K562 (cell line): Measurements from ENCODE around the gene DRC1. TPM values are rescaled to one million over a fixed set of nuclear protein-coding genes. Genes with fewer than 3 reads are reported as not detected.

ENCODE experiments used
- ATAC-seq: fragments of 200-7000 bp; cut with Tn5 transposase; 3 replicates; pipeline ENCODE4 v1.9.1; 2020; ENCODE audit warnings: moderate library complexity
- BruUV-seq: library from RNA; stranded (reverse); fragments of 400-500 nt; replicated peaks from 2 replicates; lab custom pipeline; 2021; lab: Mats Ljungman, UMichigan
- CTCF ChIA-PET: fragments of 300-600 bp; formaldehyde crosslinking; extraction: SDS; loops from one replicate; lab custom pipeline; 2021; ENCODE audit warnings: low intra/inter-chr PET ratio; lab: Yijun Ruan, JAX
- POLR2A ChIA-PET: fragments of 300-600, 350-650 bp; sonication (Branson Sonifier 250); formaldehyde crosslinking; extraction: SDS; loops from one replicate; lab custom pipeline; 2021; ENCODE audit warnings: antibody characterized with exemption, inconsistent platforms; lab: Yijun Ruan, JAX
- DNase-seq, 4 experiments: peaks; one replicate each; pipeline versions ENCODE4 v3.0.0 to v3.0.0-alpha.2; 2011 to 2018; ENCODE audit warnings: low spot score in 3 of 4, mixed read lengths in 3 of 4; ENCODE audit errors: extremely low read depth in 1 of 4
- FAIRE-seq: peaks from 2 replicates; lab custom pipeline; 2011; peaks lifted over from hg19 to GRCh38; lab: Jason Lieb, UNC
- H2AFZ ChIP-seq: 2 replicates; pipeline ENCODE4 v1.6.0; 2011; ENCODE audit warnings: low read depth, low read length, control low read depth, inconsistent platforms
- H3K27ac ChIP-seq: fragments of 200-600 bp; 3 replicates; pipeline ENCODE4 v1.8.0; 2011; ENCODE audit warnings: low read depth, mild to moderate bottlenecking, control low read depth, inconsistent platforms, low read length, moderate library complexity, mixed read lengths; ENCODE audit errors: extremely low read depth
- H3K27me3 ChIP-seq, 2 experiments: fragments of 300-600 bp in 1 of 2; 2 replicates in 1 of 2; 3 replicates in 1 of 2; pipeline versions ENCODE4 v1.6.0 to v1.8.0; 2011; ENCODE audit warnings: inconsistent platforms in 2 of 2, low read length in 2 of 2, mild to moderate bottlenecking in 1 of 2, mixed read lengths in 1 of 2, moderate library complexity in 1 of 2; ENCODE audit not compliant: control insufficient read depth in 2 of 2, insufficient read depth in 2 of 2
- H3K36me3 ChIP-seq: fragments of 300-600 bp; 3 replicates; pipeline ENCODE4 v1.8.0; 2011; ENCODE audit warnings: mild to moderate bottlenecking, low read length, inconsistent platforms; ENCODE audit not compliant: control insufficient read depth, insufficient read depth
- H3K4me1 ChIP-seq, 2 experiments: fragments of 200-600 bp in 1 of 2; replicated peaks in 1 of 2; 2 replicates in 1 of 2; 3 replicates in 1 of 2; pipeline versions ENCODE4 v1.5.1 to v1.8.0; 2011; ENCODE audit warnings: inconsistent platforms in 2 of 2, low read length in 2 of 2, mild to moderate bottlenecking in 1 of 2, mixed read lengths in 1 of 2, moderate library complexity in 1 of 2; ENCODE audit not compliant: control insufficient read depth in 2 of 2, insufficient read depth in 2 of 2
- H3K4me2 ChIP-seq: 2 replicates; pipeline ENCODE4 v1.6.1; 2011; ENCODE audit warnings: low read length, control low read depth, inconsistent platforms, mixed read lengths; ENCODE audit not compliant: insufficient read depth
- H3K4me3 ChIP-seq: fragments of 200-600 bp; sonication (generic), shearing (Covaris generic); 2 replicates; pipeline ENCODE4 v1.5.1; 2016; ENCODE audit warnings: control low read depth, inconsistent platforms
- H3K79me2 ChIP-seq: fragments of 200-600 bp; 3 replicates; pipeline ENCODE4 v1.8.0; 2011; ENCODE audit warnings: low read length, inconsistent platforms; ENCODE audit not compliant: control insufficient read depth, insufficient read depth
- H3K9ac ChIP-seq, 2 experiments: 2 replicates each; pipeline versions ENCODE4 v1.6.0 to v1.6.1; 2011; ENCODE audit warnings: low read depth in 2 of 2, low read length in 2 of 2, control low read depth in 1 of 2, inconsistent platforms in 1 of 2, mild to moderate bottlenecking in 1 of 2, mixed read lengths in 1 of 2; ENCODE audit not compliant: insufficient read depth in 1 of 2
- H3K9me1 ChIP-seq: one replicate; pipeline ENCODE4 v1.6.0; 2011; ENCODE audit warnings: inconsistent platforms, mild to moderate bottlenecking, low read length, moderate library complexity; ENCODE audit not compliant: control insufficient read depth, insufficient read depth
- H3K9me3 ChIP-seq: replicated peaks from 2 replicates; pipeline ENCODE4 v1.5.1; 2011; ENCODE audit warnings: low read depth, low read length, inconsistent platforms; ENCODE audit not compliant: control insufficient read depth, insufficient read depth
- H4K20me1 ChIP-seq: replicated peaks from 2 replicates; pipeline ENCODE4 v1.6.1; 2011; ENCODE audit warnings: low read length, inconsistent platforms, mixed read lengths; ENCODE audit not compliant: control insufficient read depth, insufficient read depth
- C11orf30 ChIP-seq: fragments of 450-650 bp; IDR thresholded peaks from 2 replicates; pipeline ENCODE4 v1.6.1; 2016; ENCODE audit warnings: low read depth, mild to moderate bottlenecking
- CBFA2T2 ChIP-seq: fragments of 450-650 bp; conservative IDR thresholded peaks from 2 replicates; pipeline ENCODE4 v1.6.1; 2017; ENCODE audit warnings: mild to moderate bottlenecking
- EP300 ChIP-seq: IDR thresholded peaks from 2 replicates; pipeline ENCODE4 v1.6.1; 2012; ENCODE audit warnings: low read length, improper control_type of control experiment
- GABPB1 ChIP-seq: sonication (generic); formaldehyde crosslinking; IDR thresholded peaks from 2 replicates; pipeline ENCODE4 v1.8.0; 2022; ENCODE audit warnings: mild to moderate bottlenecking, missing genetic modification reagents
- HDAC8 ChIP-seq: fragments of 450-650 bp; IDR thresholded peaks from 2 replicates; pipeline ENCODE4 v1.6.1; 2016; ENCODE audit warnings: mild to moderate bottlenecking, missing genetic modification characterization, moderate library complexity, missing compliant biosample characterization
- HDGF ChIP-seq: fragments of 450-650 bp; IDR thresholded peaks from 2 replicates; pipeline ENCODE4 v1.6.1; 2016
- KDM5B ChIP-seq: fragments of 200-600 bp; sonication (generic); IDR thresholded peaks from 2 replicates; pipeline ENCODE4 v1.6.1; 2012; ENCODE audit warnings: low read depth, mild to moderate bottlenecking, moderate library complexity, low read length, control low read depth, inconsistent platforms; ENCODE audit not compliant: insufficient replicate concordance
- NFYB ChIP-seq: IDR thresholded peaks from 2 replicates; pipeline ENCODE4 v1.6.1; 2011; ENCODE audit warnings: mild to moderate bottlenecking, moderate library complexity; ENCODE audit not compliant: insufficient read length; ENCODE audit errors: extremely low read depth
- RCOR1 ChIP-seq, 2 experiments: IDR thresholded peaks; 2 replicates each; pipeline ENCODE4 v1.6.1; 2012; ENCODE audit warnings: low read depth in 2 of 2, low read length in 2 of 2, borderline replicate concordance in 1 of 2, improper control_type of control experiment in 1 of 2
- RFX1 ChIP-seq: fragments of 450-650 bp; IDR thresholded peaks from 2 replicates; pipeline ENCODE4 v1.6.1; 2016; ENCODE audit warnings: mild to moderate bottlenecking, moderate library complexity
- SMAD3 ChIP-seq: fragments of 450-650 bp; formaldehyde crosslinking; conservative IDR thresholded peaks from 2 replicates; pipeline ENCODE4 v1.4.0; 2020; ENCODE audit warnings: mild to moderate bottlenecking
- STAT5A ChIP-seq: IDR thresholded peaks from 2 replicates; pipeline ENCODE4 v1.6.1; 2012; ENCODE audit warnings: low read length, inconsistent platforms, borderline replicate concordance
- U2AF1 ChIP-seq: fragments of 200-400 bp; formaldehyde crosslinking; optimal IDR thresholded peaks from 2 replicates; pipeline ENCODE3; 2017; ENCODE audit warnings: mild to moderate bottlenecking, low read depth, low read length, moderate library complexity
- ZFP1 ChIP-seq: fragments of 450-650 bp; formaldehyde crosslinking; IDR thresholded peaks from 2 replicates; pipeline ENCODE4 v1.4.0; 2020; ENCODE audit warnings: mild to moderate bottlenecking, mixed read lengths
- ZNF316 ChIP-seq: fragments of 450-650 bp; IDR thresholded peaks from 2 replicates; pipeline ENCODE4 v1.6.1; 2016
- WGBS: fragments of 100-300 bp; shearing (Covaris generic); methylation state at CpG from one replicate; pipeline ENCODE4 v1.1.6; 2016; ENCODE audit warnings: low coverage, mixed read lengths; ENCODE audit not compliant: insufficient coverage; ENCODE audit errors: missing lambda C conversion rate; 5-methylcytosine and 5-hydroxymethylcytosine counted together
- in situ Hi-C: fragments of 300-500 bp; cut with MboI; formaldehyde crosslinking; loops from 4 replicates; pipeline ENCODE4 v1.15.0; 2018; ENCODE audit warnings: inconsistent platforms, mixed read lengths
- intact Hi-C: fragments of 100-400 bp; cut with micrococcal nuclease; formaldehyde crosslinking; loops from 2 replicates; pipeline ENCODE4 v1.14.2; 2022
- polyA plus RNA-seq, 8 experiments: library from polyadenylated mRNA; depleted of rRNA in 4 of 8; stranded (reverse) in 5 of 8; unstranded in 3 of 8; fragments of >200 nt; fragmentation: Nextera tagmentation in 2 of 8; fragmentation: Illumina TruSeq in 1 of 8; extraction: Ambion mirVana in 2 of 8; extraction: Trizol in 1 of 8; gene quantifications; 2 replicates each; pipeline versions ENCODE4 v1.2.1 to v1.2.3, GENCODE V29; 2011 to 2014; ENCODE audit warnings: inconsistent platforms in 1 of 8, missing spikeins in 1 of 8
- total RNA-seq, 7 experiments: library from RNA; depleted of rRNA in 6 of 7; stranded (reverse); fragments of >200 nt in 6 of 7; fragmentation: Illumina TruSeq in 2 of 7; extraction: Trizol in 2 of 7; gene quantifications; 2 replicates each; pipeline versions ENCODE4 v1.2.1 to v1.2.3, GENCODE V29; 2011 to 2021; ENCODE audit warnings: low replicate concordance in 1 of 7
- TF ChIP-seq, protein P1 (sequence below): fragments of 450-650 bp; IDR thresholded peaks from 2 replicates; pipeline ENCODE4 v1.6.1; 2017; ENCODE audit warnings: antibody characterized with exemption
- TF ChIP-seq, protein P2 (sequence below): sonication (generic); formaldehyde crosslinking; IDR thresholded peaks from 2 replicates; pipeline ENCODE4 v1.8.0; 2022; ENCODE audit warnings: mild to moderate bottlenecking, low read depth, missing genetic modification reagents
- TF ChIP-seq, protein P3 (sequence below), 2 experiments: IDR thresholded peaks; 2 replicates each; pipeline ENCODE4 v1.6.1; 2011; ENCODE audit warnings: borderline replicate concordance in 1 of 2, control low read depth in 1 of 2, low read depth in 1 of 2, low read length in 1 of 2, mild to moderate bottlenecking in 1 of 2, mixed read lengths in 1 of 2, moderate library complexity in 1 of 2; ENCODE audit not compliant: insufficient read depth in 1 of 2, insufficient read length in 1 of 2, poor library complexity in 1 of 2, severe bottlenecking in 1 of 2; ENCODE audit errors: extremely low read depth in 1 of 2

The DRC1 gene
- total and polyA plus RNA-seq, 9 of the 15 experiments (the other 6 are each of a cell fraction or from before 2014, with no cell fraction given): 0.07 to 0.10 TPM; not detected in 7

DNA sequence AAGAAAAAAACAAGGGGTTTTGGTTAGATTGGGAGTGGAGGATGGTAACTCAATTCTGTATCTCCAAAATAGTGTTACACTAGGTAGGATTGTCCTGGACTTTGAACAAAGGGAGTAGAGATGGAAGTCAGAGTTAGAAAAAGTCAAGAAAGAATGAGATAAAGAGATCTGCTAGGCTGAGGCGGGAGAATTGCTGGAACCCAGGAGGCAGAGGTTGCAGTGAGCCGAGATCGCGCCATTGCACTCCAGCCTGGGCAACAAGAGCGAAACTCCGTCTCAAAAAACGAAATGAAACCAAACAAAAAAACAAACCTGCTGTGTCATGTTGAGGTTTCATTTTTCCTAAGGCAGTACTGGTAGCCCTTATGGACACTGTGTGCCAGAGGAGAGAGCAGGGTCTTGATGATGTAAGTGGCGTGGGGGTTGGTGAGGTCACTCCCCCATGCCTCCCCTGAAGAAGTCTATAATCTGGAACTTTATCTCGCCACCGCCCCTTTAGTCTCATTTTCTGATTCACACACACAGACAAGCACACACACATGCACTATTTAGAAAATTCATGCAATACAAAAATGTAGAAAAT, 10.5 kb downstream of the DRC1 start:
- WGBS: 0% methylated on average over 10 of the region's 10 CpGs
- Histone ChIP-seq H3K9ac (peak overlapping the region; percentile 78 to 90), H3K9me1 (no peaks in the 10 kb centered on the region), H3K4me2 (peak overlapping the region; percentile 79), H2AFZ (peak overlapping the region; percentile 95), H3K27ac (peak overlapping the region; percentile 95), H3K4me3 (peak overlapping the region; percentile 30), H3K36me3 (no peaks in the 10 kb centered on the region), H3K79me2 (no peaks in the 10 kb centered on the region), H4K20me1 (no peaks in the 10 kb centered on the region), H3K9me3 (0 out of 2 replicates have a peak, but pooled peaks cover 4% of the 10 kb centered on the region), H3K27me3 (no peaks in the 10 kb centered on the region), H3K4me1 (peaks cover 7 to 18% of the 10 kb centered on the region in 2 experiments; a peak in 4 of 5 replicates)
- in situ Hi-C loops: no loop called here
- ChIA-PET POLR2A (interaction anchor here (0.7 to 2.5 kb wide), 3 partner anchors 16 to 511 kb away, joined by 4 to 16 read pairs (median 4); no protein-coding TSS in a partner anchor), CTCF (interaction anchor here (0.7 kb wide), 1 partner anchor 15 kb away, joined by 3 read pairs; no protein-coding TSS in a partner anchor)
- intact Hi-C loops: loop anchor here (5.0 kb wide), 1 partner anchor 65 kb away; the partner anchor contains the start of genes ADGRF3 and SELENOI
- FAIRE-seq: peak; percentile 84
- ATAC-seq: peak; percentile 94
- peak; percentile 79 to 92 (median 85) for DNase-seq
- BruUV-seq: TSS peak; percentile 87
- TF ChIP-seq CBFA2T2: peak; percentile 24; the same call in 1 of the 2 replicates
- TF ChIP-seq C11orf30: peak; percentile 97
- peak in 1 of 2 experiments; percentile 89; a peak in 3 of 4 replicates for TF ChIP-seq RCOR1 (IDR thresholded peaks at IDR 0.05; ENCODE audit: borderline replicate concordance in 1 of 2, low read depth in 2 of 2, low read length in 2 of 2)
- peak; percentile 55 for TF ChIP-seq KDM5B
- TF ChIP-seq U2AF1: no peak
- TF ChIP-seq, protein P1, sequence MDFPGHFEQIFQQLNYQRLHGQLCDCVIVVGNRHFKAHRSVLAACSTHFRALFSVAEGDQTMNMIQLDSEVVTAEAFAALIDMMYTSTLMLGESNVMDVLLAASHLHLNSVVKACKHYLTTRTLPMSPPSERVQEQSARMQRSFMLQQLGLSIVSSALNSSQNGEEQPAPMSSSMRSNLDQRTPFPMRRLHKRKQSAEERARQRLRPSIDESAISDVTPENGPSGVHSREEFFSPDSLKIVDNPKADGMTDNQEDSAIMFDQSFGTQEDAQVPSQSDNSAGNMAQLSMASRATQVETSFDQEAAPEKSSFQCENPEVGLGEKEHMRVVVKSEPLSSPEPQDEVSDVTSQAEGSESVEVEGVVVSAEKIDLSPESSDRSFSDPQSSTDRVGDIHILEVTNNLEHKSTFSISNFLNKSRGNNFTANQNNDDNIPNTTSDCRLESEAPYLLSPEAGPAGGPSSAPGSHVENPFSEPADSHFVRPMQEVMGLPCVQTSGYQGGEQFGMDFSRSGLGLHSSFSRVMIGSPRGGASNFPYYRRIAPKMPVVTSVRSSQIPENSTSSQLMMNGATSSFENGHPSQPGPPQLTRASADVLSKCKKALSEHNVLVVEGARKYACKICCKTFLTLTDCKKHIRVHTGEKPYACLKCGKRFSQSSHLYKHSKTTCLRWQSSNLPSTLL: no peak
- peak; percentile 98 for TF ChIP-seq ZNF316
- TF ChIP-seq SMAD3 (CRISPR knock-in tag): no peak
- TF ChIP-seq STAT5A: peak; percentile 23; the same call in 1 of the 2 replicates
- 0 out of 2 replicates have a peak, but pooled peaks have one; percentile 52 for TF ChIP-seq GABPB1 (CRISPR knock-in tag)
- TF ChIP-seq, protein P2, sequence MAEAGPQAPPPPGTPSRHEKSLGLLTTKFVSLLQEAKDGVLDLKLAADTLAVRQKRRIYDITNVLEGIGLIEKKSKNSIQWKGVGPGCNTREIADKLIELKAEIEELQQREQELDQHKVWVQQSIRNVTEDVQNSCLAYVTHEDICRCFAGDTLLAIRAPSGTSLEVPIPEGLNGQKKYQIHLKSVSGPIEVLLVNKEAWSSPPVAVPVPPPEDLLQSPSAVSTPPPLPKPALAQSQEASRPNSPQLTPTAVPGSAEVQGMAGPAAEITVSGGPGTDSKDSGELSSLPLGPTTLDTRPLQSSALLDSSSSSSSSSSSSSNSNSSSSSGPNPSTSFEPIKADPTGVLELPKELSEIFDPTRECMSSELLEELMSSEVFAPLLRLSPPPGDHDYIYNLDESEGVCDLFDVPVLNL: no peak
- peak; percentile 83 for TF ChIP-seq EP300
- TF ChIP-seq NFYB: no peak
- TF ChIP-seq RFX1: no peak
- TF ChIP-seq, protein P3, sequence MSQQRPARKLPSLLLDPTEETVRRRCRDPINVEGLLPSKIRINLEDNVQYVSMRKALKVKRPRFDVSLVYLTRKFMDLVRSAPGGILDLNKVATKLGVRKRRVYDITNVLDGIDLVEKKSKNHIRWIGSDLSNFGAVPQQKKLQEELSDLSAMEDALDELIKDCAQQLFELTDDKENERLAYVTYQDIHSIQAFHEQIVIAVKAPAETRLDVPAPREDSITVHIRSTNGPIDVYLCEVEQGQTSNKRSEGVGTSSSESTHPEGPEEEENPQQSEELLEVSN (IDR thresholded peaks at IDR 0.05; ENCODE audit: borderline replicate concordance in 1 of 2, extremely low read depth in 1 of 2, insufficient read depth in 1 of 2, insufficient read length in 1 of 2, low read depth in 1 of 2, low read length in 1 of 2, poor library complexity in 1 of 2, severe bottlenecking in 1 of 2): peak in 1 of 2 experiments; percentile 18
- no peak for TF ChIP-seq HDAC8 (tag)
- TF ChIP-seq HDGF: no peak
- TF ChIP-seq ZFP1 (CRISPR knock-in tag): no peak
